UCSD-AML1 (cell line): ENCODE data around the gene IL1RAP.
A peak's percentile ranks its signal among the peaks of the same experiment; 100 is the strongest.
"Not testable (repeated sequence)": the region's sequence is repeated elsewhere in the genome, so short reads cannot be mapped to it uniquely, and the experiment has no call there.

Source experiments
- DNase-seq: peaks from one replicate; lab custom pipeline; 2025; ENCODE audit not compliant: unreplicated experiment; lab: John Stamatoyannopoulos, UW

The IL1RAP gene

DNA sequence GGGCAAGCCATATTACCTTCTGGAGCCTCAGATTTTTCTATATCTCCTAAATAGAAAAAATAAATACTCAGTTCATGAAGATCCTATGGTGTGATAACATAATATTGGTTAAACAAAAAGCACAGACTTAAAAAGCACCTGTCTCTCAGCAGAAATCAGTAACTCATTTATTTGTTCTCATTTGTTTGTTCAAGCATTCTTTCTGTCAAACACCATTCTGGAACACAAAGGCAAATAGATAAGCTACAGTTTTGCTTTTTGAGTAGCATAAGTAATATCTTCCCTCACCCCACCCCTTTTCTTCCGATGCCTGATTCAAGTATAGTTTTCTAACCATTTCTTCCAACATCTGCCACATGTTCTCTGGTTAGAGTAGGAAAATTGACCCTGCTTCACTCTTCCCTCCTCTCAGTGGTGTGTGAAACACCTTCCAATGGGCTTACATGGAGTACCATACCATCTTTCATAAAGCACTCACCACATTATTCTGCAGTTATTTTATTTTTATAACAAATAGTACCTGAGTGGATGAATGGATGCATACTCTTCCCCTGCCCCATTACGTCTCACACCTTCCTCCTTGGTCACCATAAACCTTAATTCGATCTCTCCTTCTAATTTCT, 8.4 kb upstream of the IL1RAP start:
- no peak for DNase-seq

DNA sequence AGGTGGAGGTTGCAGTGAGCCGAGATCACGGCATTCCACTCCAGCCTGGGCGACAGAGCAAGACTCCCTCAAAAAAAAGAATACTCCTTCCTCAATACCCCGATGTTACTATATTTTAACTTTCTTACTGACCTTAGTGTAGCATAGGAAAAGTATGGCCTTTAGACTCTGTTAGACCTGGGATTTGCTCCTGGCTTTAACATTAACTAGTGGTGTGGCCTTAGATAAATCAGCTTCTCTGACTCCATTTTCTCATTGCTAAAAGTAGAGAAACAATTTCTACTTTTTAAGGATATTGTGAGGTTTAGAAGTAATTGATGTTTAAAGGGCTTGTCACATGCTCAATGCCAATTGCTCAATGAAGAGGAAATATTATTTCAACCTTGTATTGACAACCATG, 7.6 kb upstream of the IL1RAP start:
- DNase-seq = no peak

DNA sequence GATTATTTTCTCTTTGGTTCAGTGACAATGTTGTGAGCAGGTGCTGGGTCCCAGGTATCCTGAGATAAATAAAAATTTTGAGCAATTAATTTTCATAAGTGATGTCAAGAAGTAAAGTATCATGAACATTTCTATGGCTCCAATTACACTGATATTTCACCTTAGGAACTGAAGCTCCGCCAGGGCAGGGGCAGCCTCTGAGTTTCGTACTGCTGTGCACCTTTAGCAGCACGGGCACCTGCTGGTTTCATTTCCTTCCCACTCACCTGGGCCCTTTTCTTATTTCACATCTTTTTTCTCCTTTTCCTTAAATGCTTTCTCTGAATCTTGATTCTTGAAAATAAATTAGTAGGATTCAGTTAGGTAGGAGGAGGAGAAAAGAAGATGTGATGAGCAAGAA, 1.2 kb upstream of the IL1RAP start:
- no peak for DNase-seq

DNA sequence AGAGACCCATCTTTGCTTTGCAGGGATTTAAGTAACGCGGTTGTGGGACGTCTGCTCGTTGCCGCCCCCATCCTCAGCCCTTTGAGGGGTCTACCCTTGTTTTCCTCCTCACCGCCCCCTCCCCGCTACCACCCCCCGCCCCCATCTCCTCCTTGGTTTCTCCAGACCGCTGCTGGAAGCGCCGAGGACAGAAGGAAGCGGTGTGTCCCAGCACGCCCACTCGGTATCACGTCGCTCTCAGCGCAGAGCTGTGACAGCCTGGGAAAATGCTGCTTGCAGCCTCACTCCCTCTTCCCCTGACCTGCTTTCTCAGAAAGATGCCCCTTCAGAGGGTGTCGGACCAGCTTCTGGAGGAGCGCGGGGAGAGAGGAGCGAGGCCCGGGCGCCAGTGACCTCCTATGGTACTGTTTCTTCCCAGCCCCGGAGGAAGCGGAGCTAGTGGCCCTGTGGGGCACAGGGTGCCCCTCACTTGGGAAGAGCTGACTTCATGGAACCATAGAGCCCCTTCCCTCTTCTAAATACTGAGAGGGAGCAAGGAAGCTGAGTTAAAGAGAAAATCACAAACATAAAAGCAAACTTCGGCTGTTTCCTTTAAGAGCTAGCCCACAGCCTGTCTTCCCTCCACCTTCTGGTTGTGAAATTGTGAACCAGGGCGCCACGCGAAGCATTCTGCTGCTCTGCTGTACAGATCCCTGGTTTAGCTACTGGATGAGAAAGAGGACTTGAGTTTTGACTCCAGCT, 698 bp downstream of the IL1RAP start:
- peak; percentile 56 for DNase-seq

DNA sequence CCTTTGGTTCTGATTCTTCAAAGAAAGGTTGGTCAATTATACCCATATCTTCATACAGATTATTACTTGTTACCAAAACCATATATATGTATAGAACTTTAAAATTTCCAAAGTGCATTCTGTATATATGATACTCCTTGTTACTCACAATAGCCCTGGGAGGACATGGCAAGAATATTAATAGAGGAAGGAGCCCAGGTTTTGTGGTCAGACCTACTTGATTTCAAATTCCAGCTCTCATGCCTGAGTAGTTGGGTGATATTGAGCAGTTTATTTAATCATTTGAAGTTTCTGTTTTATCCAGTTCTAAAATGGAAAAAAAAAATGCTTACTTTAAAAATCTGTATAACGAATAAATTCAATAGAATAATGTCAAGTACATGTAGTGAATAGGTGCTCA, 2.5 kb downstream of the IL1RAP start:
- no peak for DNase-seq

DNA sequence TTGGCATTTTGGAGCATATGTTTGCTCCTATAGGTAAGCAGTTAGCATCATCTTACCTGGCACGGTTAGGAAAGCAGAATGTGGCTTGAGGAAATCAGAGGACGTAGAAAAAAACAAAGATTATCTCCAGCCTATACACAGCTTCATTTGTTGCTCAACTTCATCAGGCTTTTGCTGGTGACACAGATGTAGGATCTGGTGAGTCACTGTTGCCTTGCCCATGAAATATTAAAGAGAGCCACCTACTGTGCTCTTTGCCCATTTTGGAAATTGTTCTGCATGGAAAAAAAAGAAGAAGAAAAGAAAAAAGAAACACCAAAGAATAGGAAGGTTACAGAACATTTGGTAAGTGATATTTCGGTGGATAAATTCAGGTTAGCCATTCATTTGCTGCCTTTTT, 3.8 kb downstream of the IL1RAP start:
- DNase-seq = no peak

DNA sequence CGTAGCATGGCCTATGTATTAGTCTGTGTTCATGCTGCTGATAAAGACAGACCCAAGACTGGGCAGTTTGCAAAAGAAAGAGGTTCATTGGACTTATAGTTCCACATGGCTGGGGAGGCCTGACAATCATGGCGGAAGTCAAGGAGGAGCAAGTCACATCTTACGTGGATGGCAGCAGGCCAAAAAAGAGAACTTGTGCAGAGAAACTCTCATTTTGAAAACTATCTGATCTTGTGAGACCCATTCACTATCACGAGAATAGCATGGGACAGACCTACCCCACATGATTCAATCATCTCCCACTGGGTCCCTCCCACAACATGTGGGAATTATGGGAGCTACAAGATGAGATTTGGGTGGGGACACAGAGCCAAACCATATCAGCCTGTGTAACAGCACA, 4.6 kb downstream of the IL1RAP start:
- not testable (repeated sequence) for DNase-seq

DNA sequence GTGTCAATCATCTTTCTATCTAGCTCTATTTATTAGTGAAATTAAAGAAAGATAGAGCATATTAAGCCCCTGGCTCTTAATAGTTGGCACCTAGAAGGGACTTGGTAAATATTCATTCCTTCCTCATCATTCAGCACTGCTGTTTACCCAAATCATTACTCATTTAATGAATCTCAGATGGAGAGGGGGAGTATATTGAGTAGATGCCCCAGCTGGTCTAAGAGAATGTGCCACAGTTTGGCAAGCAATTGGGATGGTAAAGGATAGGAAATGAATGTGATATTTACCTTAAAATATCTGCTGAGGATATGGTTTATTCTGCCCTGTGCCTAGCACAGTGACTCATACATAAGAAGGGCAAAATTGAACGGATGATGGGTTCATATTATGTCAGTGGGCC, 6.0 kb downstream of the IL1RAP start:
- DNase-seq = no peak

DNA sequence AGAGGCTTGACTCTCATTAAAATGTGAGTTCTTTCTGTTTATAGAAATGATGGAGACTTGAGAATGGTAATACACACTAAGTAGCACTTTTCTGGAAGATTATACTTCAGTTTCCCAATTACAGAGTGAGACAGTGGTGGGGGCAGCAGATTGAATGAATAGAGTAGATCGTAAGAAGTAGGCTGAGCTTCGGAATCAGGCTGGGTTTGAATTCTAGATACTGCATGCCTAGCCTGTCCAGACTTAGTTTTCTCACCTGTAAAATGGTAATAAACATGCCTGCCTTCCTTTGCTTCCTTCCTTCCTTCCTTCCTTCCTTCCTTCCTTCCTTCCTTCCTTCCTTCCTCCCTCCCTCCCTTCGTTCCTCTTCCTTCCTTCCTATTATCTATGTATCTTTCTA, 8.1 kb downstream of the IL1RAP start:
- DNase-seq = no peak

DNA sequence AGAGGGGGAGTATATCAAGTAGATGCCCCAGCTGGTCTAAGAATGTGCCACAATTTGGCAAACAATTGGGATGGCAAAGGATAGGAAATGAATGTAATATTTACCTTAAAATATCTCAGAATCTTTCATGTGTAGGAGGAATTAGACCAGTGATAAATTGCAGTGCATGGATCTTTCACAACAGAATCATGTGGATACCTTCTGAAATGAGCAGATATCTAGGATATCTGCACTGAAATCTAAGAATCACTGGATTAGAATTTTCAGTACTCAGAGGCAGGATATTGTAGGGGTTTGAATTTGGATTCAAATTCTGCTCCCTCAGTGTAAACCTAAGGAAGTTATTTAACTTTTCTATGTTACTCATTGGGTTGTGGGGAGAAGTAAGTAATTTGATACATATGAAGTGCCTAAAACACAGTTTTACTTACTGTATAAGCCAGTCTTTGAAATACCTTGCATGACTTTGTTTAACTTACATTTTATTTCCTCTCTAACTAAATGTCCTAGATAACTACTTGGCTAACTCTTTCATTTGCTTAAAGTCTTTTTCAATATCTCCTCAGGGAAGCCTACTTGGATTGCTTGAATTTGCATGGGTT, 8.8 kb downstream of the IL1RAP start:
- no peak for DNase-seq

DNA sequence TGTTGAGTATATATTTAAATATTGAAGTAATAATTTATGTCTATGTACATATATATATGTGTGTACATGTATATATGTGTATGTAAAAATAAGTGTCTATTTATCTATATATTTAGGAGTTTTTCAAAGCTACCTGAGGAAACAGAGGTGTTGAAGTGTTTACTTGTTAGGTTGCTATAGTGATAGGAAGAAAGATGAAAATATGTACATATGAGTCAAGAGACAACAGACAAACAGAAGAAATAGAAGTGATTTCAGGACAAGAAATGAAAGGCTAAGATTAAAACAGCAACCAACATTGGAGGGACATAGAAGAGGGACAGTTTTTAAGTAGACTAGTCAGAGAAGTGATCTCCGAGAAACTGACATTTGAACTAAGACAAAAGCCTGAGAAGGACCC, 11.1 kb downstream of the IL1RAP start:
- DNase-seq = no peak

DNA sequence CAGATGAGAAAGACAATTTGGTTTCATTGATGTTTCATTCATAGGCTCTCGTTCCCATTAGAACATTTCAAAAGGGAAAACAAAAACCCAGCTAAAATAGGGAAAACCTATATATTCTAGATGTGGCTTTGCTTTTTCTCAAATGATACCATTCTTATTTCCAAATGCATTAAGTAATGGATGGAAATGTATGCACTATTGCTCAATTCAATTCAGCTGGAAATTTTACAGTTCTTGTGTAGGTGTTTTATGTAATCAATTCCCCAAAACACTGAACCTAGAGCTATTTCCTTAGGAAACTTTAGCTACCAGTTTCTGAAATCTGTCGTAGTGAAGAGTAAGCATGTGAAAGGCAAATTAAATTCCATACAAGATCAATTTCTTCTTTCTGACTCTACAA, 11.7 kb downstream of the IL1RAP start:
- DNase-seq = no peak

DNA sequence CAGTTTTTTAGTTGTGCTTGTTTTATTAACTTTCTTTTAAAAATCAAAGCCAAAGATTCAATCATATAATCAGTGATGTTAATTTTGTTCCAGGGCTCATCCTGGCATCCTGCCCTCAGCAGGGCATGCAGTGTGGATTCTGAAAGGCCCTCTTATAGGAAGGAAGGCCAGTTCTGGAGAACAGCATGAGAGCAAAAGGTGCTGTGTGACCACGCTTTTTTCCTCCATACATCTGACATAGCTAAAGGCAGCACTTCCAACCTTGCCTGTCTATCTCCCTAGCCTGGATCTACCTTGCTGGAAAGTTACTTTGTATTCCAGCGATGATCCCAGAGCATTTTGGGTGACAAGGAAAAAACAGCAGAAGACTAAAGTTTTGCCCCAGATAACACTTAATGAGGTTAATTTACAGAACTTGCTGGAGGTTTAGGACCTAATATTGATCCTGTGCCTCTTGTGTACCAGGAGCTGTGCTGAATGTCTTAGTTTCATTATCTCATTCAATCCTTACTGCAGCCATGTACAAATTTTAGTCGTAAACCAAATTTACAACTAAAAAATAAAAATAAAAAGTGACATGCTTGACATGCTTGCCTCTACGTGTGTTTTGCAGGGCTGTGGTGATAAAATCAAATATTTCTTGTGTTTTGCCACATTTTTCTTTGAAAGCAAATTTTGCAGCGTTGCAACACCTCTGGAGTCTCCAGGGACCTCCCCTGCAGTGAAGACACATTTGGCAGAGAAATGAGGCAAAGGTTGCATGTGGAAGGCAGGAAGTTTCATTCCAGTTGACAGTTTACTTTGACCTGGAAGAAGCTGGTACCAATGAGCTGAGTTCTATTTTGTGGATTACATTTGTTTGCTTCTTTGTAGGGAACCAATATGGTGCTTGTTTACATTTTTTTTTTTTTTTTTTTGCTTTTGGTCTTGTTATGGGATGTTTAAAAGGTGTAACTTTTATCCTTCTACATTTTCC, 13.2 kb downstream of the IL1RAP start:
- DNase-seq = no peak

DNA sequence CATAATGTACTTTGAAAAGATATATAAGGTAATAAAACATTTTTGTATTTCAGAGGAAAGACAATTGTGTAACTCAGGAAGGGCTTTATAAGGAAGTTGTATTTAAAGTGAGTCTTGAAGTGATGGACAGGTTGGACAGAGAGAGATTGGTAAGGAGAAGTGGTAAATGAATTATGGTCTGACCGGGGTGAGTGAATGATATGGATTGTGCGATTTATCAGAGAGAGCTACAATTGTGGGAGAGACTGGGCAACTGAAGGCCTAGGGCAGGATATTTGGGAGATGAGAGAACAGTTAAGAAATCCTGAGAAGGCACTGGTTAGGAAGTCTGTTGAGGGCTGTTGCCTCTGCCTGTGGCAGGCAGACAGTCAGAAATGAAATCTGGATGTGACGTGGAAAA, 14.8 kb downstream of the IL1RAP start:
- peak; percentile 23 for DNase-seq

DNA sequence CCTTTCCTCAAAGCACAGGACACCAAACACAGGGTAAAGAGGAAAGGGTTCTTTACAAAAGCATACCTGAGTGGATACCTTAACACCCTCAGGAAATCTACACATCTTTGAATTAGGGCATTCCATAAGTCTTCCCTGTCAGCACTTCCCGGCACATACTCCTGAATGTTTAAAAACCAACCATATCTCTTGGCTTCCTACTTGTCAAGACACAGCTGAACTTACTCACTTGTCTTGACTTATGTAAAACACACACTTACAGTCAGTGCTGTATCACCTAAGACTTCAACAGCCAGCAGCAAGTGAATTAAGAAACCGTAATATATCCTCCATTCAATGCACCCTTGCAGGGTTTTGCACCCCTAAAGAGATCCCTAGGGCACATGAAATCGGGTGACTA, 17.5 kb downstream of the IL1RAP start:
- DNase-seq = no peak

DNA sequence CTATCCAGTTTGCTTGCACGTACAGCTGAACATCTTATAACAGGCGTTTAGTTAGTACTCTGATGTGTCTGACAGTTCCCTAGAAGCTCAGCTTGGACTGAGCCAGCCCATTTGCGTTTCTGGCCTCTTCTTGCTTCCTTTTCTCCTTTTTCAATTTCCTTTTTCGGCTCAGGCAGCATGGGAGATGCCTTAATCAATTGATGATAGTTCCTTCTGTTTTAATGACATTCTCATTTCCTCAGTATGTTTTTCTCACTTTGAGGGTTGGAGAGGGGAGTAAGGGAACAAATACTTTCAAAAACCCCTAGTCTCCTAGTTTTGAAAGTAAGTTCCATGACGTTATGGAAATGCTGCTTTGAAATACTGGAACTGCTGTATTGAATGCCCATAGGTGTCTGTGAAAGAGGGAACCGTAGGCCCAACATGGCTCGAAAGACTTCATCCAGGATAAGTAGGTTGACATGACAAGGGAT, 18.9 kb downstream of the IL1RAP start:
- peak; percentile 32 for DNase-seq

DNA sequence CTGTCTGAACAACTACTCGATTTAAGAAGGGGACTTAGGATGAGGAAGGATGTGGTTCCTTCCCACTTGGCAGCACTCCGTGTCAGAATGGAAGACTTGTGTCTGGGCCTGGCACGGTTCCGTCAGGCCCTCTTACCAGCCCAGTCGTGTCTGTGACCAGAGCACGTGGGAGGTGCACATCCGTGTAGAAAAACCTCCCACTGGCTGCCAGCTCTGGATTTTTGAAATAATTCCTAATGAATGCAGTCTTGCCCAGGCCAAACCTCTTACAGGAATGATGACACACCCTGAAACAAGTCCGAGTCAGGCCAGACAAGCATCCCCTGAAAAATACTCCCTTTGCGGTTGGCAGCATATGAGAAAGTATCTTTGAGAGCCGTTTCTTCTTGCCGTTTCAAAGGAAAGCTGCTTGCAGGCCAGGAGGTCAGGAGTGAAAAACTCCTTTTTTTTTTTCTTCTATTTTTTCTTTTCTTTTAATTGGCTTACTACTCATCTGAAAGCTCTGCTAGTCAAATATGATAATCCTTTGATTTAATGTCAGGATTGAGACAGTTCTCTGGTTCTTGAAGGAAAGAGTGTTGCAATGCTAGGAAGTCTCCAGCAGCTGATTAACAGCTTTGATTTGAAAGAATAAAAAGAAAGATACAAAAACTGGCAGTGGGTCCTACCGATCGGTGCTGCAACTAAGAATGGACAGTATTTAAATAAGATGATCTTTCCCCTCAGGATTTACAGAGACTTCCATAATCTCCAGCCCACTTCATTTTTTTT, 19.8 kb downstream of the IL1RAP start:
- DNase-seq = peak; percentile 80

DNA sequence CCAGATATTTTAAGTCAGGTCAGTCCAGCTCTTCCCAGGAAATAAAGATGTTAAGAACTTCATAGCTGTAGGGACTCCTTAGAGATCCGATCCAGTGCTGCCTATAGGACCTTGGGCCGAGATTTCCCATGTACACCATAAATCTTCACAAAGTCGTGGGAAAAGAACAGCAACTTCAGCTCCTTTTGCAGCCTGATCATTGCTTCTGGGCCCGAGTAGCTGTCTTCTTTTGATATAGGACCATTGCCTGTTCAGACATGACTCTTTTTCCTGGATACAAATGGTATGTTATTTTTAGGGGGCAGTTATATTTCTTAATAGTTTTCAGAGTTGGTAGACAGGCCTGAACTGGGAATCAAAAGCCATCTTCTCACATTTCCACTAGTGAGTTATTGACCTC, 20.5 kb downstream of the IL1RAP start:
- DNase-seq = no peak

DNA sequence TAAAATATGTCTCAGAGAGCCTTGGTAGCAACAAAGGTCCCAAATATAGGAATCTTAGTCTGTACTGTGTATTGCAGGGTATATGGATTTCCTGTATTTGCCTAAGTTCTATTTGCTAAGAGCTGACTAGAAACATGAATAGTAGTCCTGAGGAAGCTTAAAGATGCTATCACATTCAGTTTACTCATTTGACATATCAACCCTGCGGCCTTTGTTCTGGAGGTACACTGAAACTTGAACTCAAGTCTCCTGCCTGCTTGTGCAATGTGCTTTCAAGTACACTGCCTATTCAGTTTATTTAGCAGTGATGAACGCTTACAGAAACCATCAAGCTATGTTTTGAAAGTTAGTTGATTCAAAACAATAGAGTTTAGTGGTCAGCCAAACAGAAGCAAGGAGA, 21.1 kb downstream of the IL1RAP start:
- DNase-seq = no peak

DNA sequence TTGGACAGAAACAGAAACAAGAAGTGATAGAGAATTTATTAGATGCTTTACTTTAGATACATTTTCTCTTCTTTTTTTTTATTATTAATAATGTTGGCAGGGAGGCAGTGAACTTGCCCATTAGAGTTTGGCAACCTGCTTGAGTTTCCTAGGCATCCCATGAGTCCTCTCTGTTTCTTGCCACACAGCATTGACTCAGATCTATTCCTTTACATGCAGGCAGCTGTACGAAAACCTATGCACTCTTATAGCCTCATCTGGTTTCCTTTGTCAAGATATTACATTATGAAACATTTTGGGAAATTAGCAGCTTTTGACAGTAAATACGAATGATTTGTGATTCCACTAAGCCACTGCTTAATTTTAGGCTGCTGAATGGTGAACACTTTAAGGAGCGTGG, 23.3 kb downstream of the IL1RAP start:
- DNase-seq = no peak

DNA sequence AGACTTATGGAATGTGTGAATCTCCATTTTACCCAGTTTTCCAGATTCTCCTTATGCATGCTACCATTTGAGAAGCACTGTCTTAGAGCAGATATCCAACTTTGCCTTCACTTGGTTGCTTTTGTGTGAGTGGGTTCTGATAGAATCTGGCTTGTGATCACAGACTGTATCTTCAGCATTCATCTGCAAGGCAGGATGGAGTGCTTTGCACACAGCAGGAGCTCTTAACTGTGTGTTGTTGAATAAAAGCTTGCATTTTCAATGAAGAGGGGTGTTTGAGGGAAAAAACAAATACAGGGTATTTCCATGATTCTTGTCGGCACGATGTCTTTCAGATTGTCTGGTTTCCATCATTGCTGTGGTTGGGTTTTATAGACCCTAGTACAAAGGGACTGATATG, 24.4 kb downstream of the IL1RAP start:
- no peak for DNase-seq
